ENCODE measurements around the gene SYK. TPM values are rescaled to one million over a fixed set of nuclear protein-coding genes. Genes with fewer than 3 reads are reported as not detected.
A peak's percentile ranks its signal among the peaks of the same experiment; 100 is the strongest.

The SYK gene
- total and polyA plus RNA-seq, 2 of the 13 experiments (the other 11 are each of a cell fraction or from before 2014, with no cell fraction given) = not detected

- TF ChIP-seq JUNB (CRISPR knock-in tag; IDR thresholded peaks at IDR 0.05; ENCODE audit: borderline replicate concordance) (peak; percentile 11; the same call in 1 of the 2 replicates), SOX5 (CRISPR knock-in tag; IDR thresholded peaks at IDR 0.05; ENCODE audit: borderline replicate concordance) (no peak), TAF15 (IDR thresholded peaks at IDR 0.05; ENCODE audit: low read depth, low read length, poor library complexity, severe bottlenecking) (no peak), KAT2B (IDR thresholded peaks at IDR 0.05; ENCODE audit: borderline replicate concordance, low read depth, low read length) (no peak), CENPBD1 (CRISPR knock-in tag; IDR thresholded peaks at IDR 0.05; ENCODE audit: borderline replicate concordance, low read depth) (no peak), ZFP36 (IDR thresholded peaks at IDR 0.05; ENCODE audit: borderline replicate concordance, low read depth, low read length, partially characterized antibody) (no peak), AKNA (CRISPR knock-in tag; IDR thresholded peaks at IDR 0.05; ENCODE audit: borderline replicate concordance) (no peak), NCOR1 (IDR thresholded peaks at IDR 0.05; ENCODE audit: borderline replicate concordance, low read length) (no peak), MATR3 (CRISPR knock-in tag; IDR thresholded peaks at IDR 0.05) (no peak), NFE2L2 (IDR thresholded peaks at IDR 0.05; ENCODE audit: low read length) (no peak), CCDC6 (CRISPR knock-in tag; IDR thresholded peaks at IDR 0.05) (no peak), SRSF9 (IDR thresholded peaks at IDR 0.05; ENCODE audit: borderline replicate concordance, insufficient read depth, low read depth, low read length, poor library complexity, severe bottlenecking) (no peak), SCMH1 (CRISPR knock-in tag; IDR thresholded peaks at IDR 0.05; ENCODE audit: borderline replicate concordance) (no peak)
- TF ChIP-seq, protein P1, sequence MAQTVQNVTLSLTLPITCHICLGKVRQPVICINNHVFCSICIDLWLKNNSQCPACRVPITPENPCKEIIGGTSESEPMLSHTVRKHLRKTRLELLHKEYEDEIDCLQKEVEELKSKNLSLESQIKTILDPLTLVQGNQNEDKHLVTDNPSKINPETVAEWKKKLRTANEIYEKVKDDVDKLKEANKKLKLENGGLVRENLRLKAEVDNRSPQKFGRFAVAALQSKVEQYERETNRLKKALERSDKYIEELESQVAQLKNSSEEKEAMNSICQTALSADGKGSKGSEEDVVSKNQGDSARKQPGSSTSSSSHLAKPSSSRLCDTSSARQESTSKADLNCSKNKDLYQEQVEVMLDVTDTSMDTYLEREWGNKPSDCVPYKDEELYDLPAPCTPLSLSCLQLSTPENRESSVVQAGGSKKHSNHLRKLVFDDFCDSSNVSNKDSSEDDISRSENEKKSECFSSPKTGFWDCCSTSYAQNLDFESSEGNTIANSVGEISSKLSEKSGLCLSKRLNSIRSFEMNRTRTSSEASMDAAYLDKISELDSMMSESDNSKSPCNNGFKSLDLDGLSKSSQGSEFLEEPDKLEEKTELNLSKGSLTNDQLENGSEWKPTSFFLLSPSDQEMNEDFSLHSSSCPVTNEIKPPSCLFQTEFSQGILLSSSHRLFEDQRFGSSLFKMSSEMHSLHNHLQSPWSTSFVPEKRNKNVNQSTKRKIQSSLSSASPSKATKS (CRISPR knock-in tag; IDR thresholded peaks at IDR 0.05) = no peak
- TF ChIP-seq, protein P2, sequence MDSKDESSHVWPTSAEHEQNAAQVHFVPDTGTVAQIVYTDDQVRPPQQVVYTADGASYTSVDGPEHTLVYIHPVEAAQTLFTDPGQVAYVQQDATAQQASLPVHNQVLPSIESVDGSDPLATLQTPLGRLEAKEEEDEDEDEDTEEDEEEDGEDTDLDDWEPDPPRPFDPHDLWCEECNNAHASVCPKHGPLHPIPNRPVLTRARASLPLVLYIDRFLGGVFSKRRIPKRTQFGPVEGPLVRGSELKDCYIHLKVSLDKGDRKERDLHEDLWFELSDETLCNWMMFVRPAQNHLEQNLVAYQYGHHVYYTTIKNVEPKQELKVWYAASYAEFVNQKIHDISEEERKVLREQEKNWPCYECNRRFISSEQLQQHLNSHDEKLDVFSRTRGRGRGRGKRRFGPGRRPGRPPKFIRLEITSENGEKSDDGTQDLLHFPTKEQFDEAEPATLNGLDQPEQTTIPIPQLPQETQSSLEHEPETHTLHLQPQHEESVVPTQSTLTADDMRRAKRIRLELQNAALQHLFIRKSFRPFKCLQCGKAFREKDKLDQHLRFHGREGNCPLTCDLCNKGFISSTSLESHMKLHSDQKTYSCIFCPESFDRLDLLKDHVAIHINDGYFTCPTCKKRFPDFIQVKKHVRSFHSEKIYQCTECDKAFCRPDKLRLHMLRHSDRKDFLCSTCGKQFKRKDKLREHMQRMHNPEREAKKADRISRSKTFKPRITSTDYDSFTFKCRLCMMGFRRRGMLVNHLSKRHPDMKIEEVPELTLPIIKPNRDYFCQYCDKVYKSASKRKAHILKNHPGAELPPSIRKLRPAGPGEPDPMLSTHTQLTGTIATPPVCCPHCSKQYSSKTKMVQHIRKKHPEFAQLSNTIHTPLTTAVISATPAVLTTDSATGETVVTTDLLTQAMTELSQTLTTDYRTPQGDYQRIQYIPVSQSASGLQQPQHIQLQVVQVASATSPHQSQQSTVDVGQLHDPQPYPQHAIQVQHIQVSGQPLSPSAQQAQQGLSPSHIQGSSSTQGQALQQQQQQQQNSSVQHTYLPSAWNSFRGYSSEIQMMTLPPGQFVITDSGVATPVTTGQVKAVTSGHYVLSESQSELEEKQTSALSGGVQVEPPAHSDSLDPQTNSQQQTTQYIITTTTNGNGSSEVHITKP (CRISPR knock-in tag; IDR thresholded peaks at IDR 0.05; ENCODE audit: low read depth) = no peak
- TF ChIP-seq, protein P3, sequence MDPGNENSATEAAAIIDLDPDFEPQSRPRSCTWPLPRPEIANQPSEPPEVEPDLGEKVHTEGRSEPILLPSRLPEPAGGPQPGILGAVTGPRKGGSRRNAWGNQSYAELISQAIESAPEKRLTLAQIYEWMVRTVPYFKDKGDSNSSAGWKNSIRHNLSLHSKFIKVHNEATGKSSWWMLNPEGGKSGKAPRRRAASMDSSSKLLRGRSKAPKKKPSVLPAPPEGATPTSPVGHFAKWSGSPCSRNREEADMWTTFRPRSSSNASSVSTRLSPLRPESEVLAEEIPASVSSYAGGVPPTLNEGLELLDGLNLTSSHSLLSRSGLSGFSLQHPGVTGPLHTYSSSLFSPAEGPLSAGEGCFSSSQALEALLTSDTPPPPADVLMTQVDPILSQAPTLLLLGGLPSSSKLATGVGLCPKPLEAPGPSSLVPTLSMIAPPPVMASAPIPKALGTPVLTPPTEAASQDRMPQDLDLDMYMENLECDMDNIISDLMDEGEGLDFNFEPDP (CRISPR knock-in tag; conservative IDR thresholded peaks at IDR 0.05) = 0 out of 2 replicates have a peak, but pooled peaks have one; percentile 18
Measured at GRCh38 chr9:90841213-90841612, 39.6 kb downstream of the SYK start (continued).
